HL-60 (cell line): ENCODE results near the gene FEN1.

Experiments
- POLR2AphosphoS5 ChIP-seq: IDR thresholded peaks from 2 replicates; pipeline ENCODE4 v1.6.1; 2012; ENCODE audit warnings: low read depth
- TF ChIP-seq, protein P1 (sequence below): IDR thresholded peaks from one replicate; pipeline ENCODE4 v1.5.1; 2011; ENCODE audit warnings: low read length, control low read depth, inconsistent platforms; ENCODE audit not compliant: insufficient read depth
- TF ChIP-seq, protein P2 (sequence below): IDR thresholded peaks from 2 replicates; pipeline ENCODE4 v1.6.1; 2012; ENCODE audit warnings: low read depth; ENCODE audit not compliant: insufficient replicate concordance

DNA sequence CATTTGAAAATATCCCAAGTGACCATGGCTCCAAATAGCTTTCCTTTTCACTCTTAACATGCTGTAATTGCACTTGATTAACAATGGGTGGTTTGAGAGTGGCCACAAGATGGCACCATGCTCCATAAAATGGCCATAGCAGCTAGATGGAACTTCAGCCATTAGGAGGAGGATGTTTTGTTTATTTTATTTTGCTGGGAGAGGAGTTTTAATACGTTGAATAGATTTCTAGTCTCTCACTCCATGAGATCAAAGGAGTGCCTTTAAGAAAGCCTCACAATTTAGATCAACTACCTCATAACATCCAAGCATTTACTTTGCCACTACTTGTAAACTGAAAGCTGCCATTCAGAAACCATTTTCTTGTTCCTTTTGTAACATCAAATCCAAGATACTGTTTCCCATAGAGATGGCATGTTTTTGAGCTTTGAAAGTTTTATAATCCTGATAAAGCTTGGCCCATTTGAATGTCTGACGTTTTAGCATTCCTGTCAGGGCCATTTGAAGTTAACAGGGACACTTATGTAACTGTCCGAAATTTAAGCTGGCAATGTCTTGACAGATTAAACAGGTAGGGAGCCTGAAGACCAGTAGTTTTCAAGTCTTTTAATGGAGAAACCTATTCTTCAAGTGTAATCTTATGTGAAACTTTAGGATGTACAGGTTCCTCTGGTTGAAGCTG lies 4.7 kb downstream of the FEN1 start:
- 0 out of 2 replicates have a peak, but pooled peaks have one; percentile 28 for TF ChIP-seq POLR2AphosphoS5
- TF ChIP-seq, protein P1, sequence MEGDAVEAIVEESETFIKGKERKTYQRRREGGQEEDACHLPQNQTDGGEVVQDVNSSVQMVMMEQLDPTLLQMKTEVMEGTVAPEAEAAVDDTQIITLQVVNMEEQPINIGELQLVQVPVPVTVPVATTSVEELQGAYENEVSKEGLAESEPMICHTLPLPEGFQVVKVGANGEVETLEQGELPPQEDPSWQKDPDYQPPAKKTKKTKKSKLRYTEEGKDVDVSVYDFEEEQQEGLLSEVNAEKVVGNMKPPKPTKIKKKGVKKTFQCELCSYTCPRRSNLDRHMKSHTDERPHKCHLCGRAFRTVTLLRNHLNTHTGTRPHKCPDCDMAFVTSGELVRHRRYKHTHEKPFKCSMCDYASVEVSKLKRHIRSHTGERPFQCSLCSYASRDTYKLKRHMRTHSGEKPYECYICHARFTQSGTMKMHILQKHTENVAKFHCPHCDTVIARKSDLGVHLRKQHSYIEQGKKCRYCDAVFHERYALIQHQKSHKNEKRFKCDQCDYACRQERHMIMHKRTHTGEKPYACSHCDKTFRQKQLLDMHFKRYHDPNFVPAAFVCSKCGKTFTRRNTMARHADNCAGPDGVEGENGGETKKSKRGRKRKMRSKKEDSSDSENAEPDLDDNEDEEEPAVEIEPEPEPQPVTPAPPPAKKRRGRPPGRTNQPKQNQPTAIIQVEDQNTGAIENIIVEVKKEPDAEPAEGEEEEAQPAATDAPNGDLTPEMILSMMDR, result peak; percentile 50
- TF ChIP-seq, protein P2, sequence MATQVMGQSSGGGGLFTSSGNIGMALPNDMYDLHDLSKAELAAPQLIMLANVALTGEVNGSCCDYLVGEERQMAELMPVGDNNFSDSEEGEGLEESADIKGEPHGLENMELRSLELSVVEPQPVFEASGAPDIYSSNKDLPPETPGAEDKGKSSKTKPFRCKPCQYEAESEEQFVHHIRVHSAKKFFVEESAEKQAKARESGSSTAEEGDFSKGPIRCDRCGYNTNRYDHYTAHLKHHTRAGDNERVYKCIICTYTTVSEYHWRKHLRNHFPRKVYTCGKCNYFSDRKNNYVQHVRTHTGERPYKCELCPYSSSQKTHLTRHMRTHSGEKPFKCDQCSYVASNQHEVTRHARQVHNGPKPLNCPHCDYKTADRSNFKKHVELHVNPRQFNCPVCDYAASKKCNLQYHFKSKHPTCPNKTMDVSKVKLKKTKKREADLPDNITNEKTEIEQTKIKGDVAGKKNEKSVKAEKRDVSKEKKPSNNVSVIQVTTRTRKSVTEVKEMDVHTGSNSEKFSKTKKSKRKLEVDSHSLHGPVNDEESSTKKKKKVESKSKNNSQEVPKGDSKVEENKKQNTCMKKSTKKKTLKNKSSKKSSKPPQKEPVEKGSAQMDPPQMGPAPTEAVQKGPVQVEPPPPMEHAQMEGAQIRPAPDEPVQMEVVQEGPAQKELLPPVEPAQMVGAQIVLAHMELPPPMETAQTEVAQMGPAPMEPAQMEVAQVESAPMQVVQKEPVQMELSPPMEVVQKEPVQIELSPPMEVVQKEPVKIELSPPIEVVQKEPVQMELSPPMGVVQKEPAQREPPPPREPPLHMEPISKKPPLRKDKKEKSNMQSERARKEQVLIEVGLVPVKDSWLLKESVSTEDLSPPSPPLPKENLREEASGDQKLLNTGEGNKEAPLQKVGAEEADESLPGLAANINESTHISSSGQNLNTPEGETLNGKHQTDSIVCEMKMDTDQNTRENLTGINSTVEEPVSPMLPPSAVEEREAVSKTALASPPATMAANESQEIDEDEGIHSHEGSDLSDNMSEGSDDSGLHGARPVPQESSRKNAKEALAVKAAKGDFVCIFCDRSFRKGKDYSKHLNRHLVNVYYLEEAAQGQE, result no peak
